ENCODE measurements around the gene CABP7. TPM values are rescaled to one million over a fixed set of nuclear protein-coding genes. Genes with fewer than 3 reads are reported as not detected.

CABP7 gene
- total and polyA plus RNA-seq, 2 of the 8 experiments (the other 6 are each of a cell fraction or from before 2014, with no cell fraction given): 0.20 to 0.36 TPM

DNA sequence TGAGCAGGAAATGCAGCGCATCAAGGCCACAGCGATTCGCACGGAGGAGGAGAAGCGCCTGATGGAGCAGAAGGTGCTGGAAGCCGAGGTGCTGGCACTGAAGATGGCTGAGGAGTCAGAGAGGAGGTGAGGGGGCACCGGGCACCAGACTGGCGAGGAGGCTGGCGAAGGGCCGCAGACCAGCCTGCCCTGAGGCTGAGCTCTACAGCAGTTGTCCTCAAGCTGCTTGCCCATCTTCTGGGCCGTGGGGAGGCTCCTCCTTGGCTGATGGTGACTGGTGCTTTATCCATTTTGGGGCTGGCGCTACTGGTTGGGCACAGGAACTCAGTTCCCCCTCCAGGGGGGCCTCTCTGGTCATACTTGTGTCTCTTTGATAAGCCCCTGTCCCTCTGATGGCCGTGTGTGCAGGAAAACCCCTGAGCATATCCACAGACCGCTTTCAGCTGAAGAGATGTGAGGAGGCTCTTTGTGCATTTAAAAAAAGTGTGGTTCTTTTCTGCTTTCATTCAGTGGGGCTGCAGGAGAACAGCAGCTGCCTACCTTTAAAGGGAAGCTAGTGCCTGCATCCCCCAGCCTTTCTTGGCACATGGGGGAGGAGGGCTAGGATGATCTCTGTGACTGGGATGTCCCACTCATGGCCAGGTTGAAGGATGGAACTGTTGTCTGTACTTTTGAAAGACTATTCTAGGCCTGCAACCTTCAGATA, 46.3 kb upstream of the CABP7 start (continued):
- TF ChIP-seq, protein P1, sequence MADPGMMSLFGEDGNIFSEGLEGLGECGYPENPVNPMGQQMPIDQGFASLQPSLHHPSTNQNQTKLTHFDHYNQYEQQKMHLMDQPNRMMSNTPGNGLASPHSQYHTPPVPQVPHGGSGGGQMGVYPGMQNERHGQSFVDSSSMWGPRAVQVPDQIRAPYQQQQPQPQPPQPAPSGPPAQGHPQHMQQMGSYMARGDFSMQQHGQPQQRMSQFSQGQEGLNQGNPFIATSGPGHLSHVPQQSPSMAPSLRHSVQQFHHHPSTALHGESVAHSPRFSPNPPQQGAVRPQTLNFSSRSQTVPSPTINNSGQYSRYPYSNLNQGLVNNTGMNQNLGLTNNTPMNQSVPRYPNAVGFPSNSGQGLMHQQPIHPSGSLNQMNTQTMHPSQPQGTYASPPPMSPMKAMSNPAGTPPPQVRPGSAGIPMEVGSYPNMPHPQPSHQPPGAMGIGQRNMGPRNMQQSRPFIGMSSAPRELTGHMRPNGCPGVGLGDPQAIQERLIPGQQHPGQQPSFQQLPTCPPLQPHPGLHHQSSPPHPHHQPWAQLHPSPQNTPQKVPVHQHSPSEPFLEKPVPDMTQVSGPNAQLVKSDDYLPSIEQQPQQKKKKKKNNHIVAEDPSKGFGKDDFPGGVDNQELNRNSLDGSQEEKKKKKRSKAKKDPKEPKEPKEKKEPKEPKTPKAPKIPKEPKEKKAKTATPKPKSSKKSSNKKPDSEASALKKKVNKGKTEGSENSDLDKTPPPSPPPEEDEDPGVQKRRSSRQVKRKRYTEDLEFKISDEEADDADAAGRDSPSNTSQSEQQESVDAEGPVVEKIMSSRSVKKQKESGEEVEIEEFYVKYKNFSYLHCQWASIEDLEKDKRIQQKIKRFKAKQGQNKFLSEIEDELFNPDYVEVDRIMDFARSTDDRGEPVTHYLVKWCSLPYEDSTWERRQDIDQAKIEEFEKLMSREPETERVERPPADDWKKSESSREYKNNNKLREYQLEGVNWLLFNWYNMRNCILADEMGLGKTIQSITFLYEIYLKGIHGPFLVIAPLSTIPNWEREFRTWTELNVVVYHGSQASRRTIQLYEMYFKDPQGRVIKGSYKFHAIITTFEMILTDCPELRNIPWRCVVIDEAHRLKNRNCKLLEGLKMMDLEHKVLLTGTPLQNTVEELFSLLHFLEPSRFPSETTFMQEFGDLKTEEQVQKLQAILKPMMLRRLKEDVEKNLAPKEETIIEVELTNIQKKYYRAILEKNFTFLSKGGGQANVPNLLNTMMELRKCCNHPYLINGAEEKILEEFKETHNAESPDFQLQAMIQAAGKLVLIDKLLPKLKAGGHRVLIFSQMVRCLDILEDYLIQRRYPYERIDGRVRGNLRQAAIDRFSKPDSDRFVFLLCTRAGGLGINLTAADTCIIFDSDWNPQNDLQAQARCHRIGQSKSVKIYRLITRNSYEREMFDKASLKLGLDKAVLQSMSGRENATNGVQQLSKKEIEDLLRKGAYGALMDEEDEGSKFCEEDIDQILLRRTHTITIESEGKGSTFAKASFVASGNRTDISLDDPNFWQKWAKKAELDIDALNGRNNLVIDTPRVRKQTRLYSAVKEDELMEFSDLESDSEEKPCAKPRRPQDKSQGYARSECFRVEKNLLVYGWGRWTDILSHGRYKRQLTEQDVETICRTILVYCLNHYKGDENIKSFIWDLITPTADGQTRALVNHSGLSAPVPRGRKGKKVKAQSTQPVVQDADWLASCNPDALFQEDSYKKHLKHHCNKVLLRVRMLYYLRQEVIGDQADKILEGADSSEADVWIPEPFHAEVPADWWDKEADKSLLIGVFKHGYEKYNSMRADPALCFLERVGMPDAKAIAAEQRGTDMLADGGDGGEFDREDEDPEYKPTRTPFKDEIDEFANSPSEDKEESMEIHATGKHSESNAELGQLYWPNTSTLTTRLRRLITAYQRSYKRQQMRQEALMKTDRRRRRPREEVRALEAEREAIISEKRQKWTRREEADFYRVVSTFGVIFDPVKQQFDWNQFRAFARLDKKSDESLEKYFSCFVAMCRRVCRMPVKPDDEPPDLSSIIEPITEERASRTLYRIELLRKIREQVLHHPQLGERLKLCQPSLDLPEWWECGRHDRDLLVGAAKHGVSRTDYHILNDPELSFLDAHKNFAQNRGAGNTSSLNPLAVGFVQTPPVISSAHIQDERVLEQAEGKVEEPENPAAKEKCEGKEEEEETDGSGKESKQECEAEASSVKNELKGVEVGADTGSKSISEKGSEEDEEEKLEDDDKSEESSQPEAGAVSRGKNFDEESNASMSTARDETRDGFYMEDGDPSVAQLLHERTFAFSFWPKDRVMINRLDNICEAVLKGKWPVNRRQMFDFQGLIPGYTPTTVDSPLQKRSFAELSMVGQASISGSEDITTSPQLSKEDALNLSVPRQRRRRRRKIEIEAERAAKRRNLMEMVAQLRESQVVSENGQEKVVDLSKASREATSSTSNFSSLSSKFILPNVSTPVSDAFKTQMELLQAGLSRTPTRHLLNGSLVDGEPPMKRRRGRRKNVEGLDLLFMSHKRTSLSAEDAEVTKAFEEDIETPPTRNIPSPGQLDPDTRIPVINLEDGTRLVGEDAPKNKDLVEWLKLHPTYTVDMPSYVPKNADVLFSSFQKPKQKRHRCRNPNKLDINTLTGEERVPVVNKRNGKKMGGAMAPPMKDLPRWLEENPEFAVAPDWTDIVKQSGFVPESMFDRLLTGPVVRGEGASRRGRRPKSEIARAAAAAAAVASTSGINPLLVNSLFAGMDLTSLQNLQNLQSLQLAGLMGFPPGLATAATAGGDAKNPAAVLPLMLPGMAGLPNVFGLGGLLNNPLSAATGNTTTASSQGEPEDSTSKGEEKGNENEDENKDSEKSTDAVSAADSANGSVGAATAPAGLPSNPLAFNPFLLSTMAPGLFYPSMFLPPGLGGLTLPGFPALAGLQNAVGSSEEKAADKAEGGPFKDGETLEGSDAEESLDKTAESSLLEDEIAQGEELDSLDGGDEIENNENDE (IDR thresholded peaks at IDR 0.05; ENCODE audit: insufficient replicate concordance, low read length): no peak
- TF ChIP-seq JUN (IDR thresholded peaks at IDR 0.05; ENCODE audit: low read depth, low read length) (no peak), HDAC2 (IDR thresholded peaks at IDR 0.05; ENCODE audit: borderline replicate concordance in 1 of 2, low read depth in 2 of 2, low read length in 2 of 2) (no peak), PHF8 (conservative IDR thresholded peaks at IDR 0.05; ENCODE audit: low read depth, low read length) (no peak), NANOG (IDR thresholded peaks at IDR 0.05; ENCODE audit: insufficient read depth, low read depth, low read length, poor library complexity, severe bottlenecking) (no peak)

Data from H1 (cell line).